Heart left ventricle (tissue), 16 donors: ENCODE data around the gene FSD1. TPM values are rescaled to one million over a fixed set of nuclear protein-coding genes. Genes with fewer than 3 reads are reported as not detected.
"Not testable (repeated sequence)": the region's sequence is repeated elsewhere in the genome, so short reads cannot be mapped to it uniquely, and the experiment has no call there.

ENCODE experiments used
- ATAC-seq, 4 donors: fragments of 200-7000 bp; cut with Tn5 transposase; one replicate each; pipeline ENCODE4 v1.9.1; 2020 to 2022; ENCODE audit warnings: moderate library complexity in 4 of 4, mild to moderate bottlenecking in 3 of 4, moderate number of reproducible peaks in 1 of 4
- DNase-seq, 5 donors: peaks; one replicate each; pipeline ENCODE4 v3.0.0-alpha.2; 2020
- H3K27ac ChIP-seq, 12 donors: fragments of 200-600 bp; sonication (generic) in 4 of 12; one replicate each; pipeline versions ENCODE4 v1.5.0 to v1.8.0; 2016 to 2022; ENCODE audit warnings: mild to moderate bottlenecking in 2 of 12
- H3K27me3 ChIP-seq, 9 donors: fragments of 200-600 bp; sonication (generic) in 2 of 9; one replicate each; pipeline versions ENCODE4 v1.5.1 to v1.8.0; 2016 to 2022; ENCODE audit warnings: mild to moderate bottlenecking in 3 of 9
- H3K36me3 ChIP-seq, 9 donors: fragments of 200-600 bp; sonication (generic) in 2 of 9; one replicate each; pipeline versions ENCODE4 v1.5.0 to v1.8.0; 2018 to 2022; ENCODE audit warnings: mild to moderate bottlenecking in 2 of 9
- H3K4me1 ChIP-seq, 12 donors: fragments of 200-600 bp; sonication (generic) in 4 of 12; one replicate each; pipeline versions ENCODE4 v1.5.0 to v1.8.0; 2016 to 2022; ENCODE audit warnings: mild to moderate bottlenecking in 3 of 12
- H3K4me3 ChIP-seq, 12 donors: fragments of 200-600 bp; sonication (generic) in 4 of 12; one replicate each; pipeline versions ENCODE4 v1.5.0 to v1.8.0; 2017 to 2022; ENCODE audit warnings: mild to moderate bottlenecking in 9 of 12, moderate library complexity in 4 of 12
- H3K9me3 ChIP-seq, 12 donors: fragments of 200-600 bp; sonication (generic) in 4 of 12; one replicate each; pipeline versions ENCODE4 v1.5.0 to v1.8.0; 2016 to 2022; ENCODE audit warnings: mild to moderate bottlenecking in 1 of 12
- CTCF ChIP-seq, 12 donors: fragments of 200-600 bp; sonication (generic) in 4 of 12; IDR thresholded peaks; one replicate each; pipeline versions ENCODE4 v1.5.0 to v1.8.0; 2018 to 2022; ENCODE audit warnings: antibody characterized with exemption in 12 of 12, mild to moderate bottlenecking in 5 of 12
- POLR2A ChIP-seq, 2 donors: fragments of 450-650 bp; IDR thresholded peaks; one replicate each; pipeline ENCODE4 v1.6.1; 2017; ENCODE audit warnings: antibody characterized with exemption in 2 of 2, mild to moderate bottlenecking in 2 of 2, moderate library complexity in 2 of 2
- WGBS, 4 donors: extraction: QIAGEN DNeasy Blood & Tissue Kit in 2 of 4; methylation state at CpG; one replicate each; pipeline versions ENCODE4 v1.1.5 to v1.1.7; 2013 to 2018; 5-methylcytosine and 5-hydroxymethylcytosine counted together
- intact Hi-C, 10 donors: fragments of 100-400 bp; cut with DNase I; formaldehyde crosslinking; loops; one replicate each; pipeline versions ENCODE4 v1.11.1 to v1.14.2; 2022
- polyA plus RNA-seq, 2 donors: library from polyadenylated mRNA; stranded (reverse); fragments of 200-250 nt; gene quantifications; one replicate each; pipeline ENCODE4 v1.2.3, GENCODE V29; 2013
- total RNA-seq, 9 donors: library from RNA; depleted of rRNA in 2 of 9; stranded (reverse); fragments of >200 nt in 2 of 9; fragmentation: NEBNext Ultra II Directional in 3 of 9; extraction: Animal tissue kit (Norgen Biotek cat#: 25700) in 3 of 9; gene quantifications; one replicate each; pipeline versions ENCODE4 v1.1.0 to v1.2.4, GENCODE V29; 2016 to 2023
- donor health status: ischemic (EF 13 %, LVEDD 7.1; RV severe dilation, severe dysfunction).
- donor health status: healthy with polysubstance abuse.
- donor health status: DM: no; HTN: yes; CAD: no.
- donor health status: DM: no; HTN: no; CAD: no.
- donor health status: ischemic (EF 25% LVEDD 6.9; RV normal size, moderate dysfunction).
- donor health status: ischemic (EF 25% LVEDD 5.7; RV mildly dilated, moderate dysfunction).
- donor health status: healthy.
- donor health status: DM: yes; HTN: yes; CAD: no.
- donor health status: ischemic (EF 35%, LVEDD 5.7; RV mildly dilated, moderate dysfunction).
- donor health status: nonischemic (EF 11% LVEDD 7.7; RV severe dilation, severe dysfunction).
- donor health status: DM: yes; HTN: yes; CAD: no.
- donor health status: PGD.
- donor health status: ischemic (EF 29% LVEDD 5.4; RV normal size, mild dysfunction).
- donor health status: nonischemic (EF 23%, LVEDD 6.1; RV moderate dilation, normal function).

The FSD1 gene
- total and polyA plus RNA-seq, 11 donors, result 0.04 to 1.2 TPM; not detected in 9

- H3K36me3 ChIP-seq, result no peaks in the 10 kb centered on the region
- H3K4me1 ChIP-seq, result peaks cover 0 to 24% (median 16%) of the 10 kb centered on the region in 12 donors
- WGBS, 4 donors, result 1 to 3% (median 2%) methylated on average over 39 to 49 of the region's 49 CpGs
- peak overlapping the region in 11 of 12 donors; percentile 13 to 62 (median 53) for H3K4me3 ChIP-seq
- DNase-seq (peak; percentile 89 to 98 (median 95)), ATAC-seq (peak; percentile 94 to 96 (median 96))
- TF ChIP-seq CTCF (IDR thresholded peaks at IDR 0.05) (no peak), POLR2A (IDR thresholded peaks at IDR 0.05) (peak in 1 of 2 donors; percentile 36)
- intact Hi-C loops, result loop anchor here in 2 of 10 donors (5.0 to 10.0 kb wide), 2 partner anchors 64 to 74 kb away; partner anchors contain the start of genes CHAF1A (in 1 of the 2) and SH3GL1 (in 1 of the 2)
- no peaks in the 10 kb centered on the region for H3K9me3 ChIP-seq
- peak overlapping the region in 1 of 12 donors; percentile 31 for H3K27ac ChIP-seq
- H3K27me3 ChIP-seq, result peaks cover 0 to 5% (median 0%) of the 10 kb centered on the region in 9 donors
These were observed 24.0 kb downstream of the FSD1 start for GRCh38 chr19:4328243-4328990.

GRCh38 chr19:4328991-4329681 is 24.7 kb downstream of the FSD1 start:
- 41 to 54% (median 47%) methylated on average over 35 of the region's 35 CpGs for WGBS, 4 donors
- intact Hi-C loops, result loop anchor here in 2 of 10 donors (5.0 to 10.0 kb wide), 2 partner anchors 64 to 73 kb away; partner anchors contain the start of genes CHAF1A (in 1 of the 2) and SH3GL1 (in 1 of the 2)
- Histone ChIP-seq H3K4me3 (peak overlapping the region in 11 of 12 donors; percentile 13 to 61 (median 48)), H3K27ac (peak overlapping the region in 1 of 12 donors; percentile 31), H3K4me1 (peaks cover 0 to 24% (median 16%) of the 10 kb centered on the region in 12 donors)
- DNase-seq, H3K27me3 ChIP-seq, H3K36me3 ChIP-seq, ATAC-seq, H3K9me3 ChIP-seq: not testable (repeated sequence)

- Histone ChIP-seq H3K27me3 (peaks cover 0 to 5% (median 0%) of the 10 kb centered on the region in 9 donors), H3K4me1 (peaks cover 0 to 24% (median 16%) of the 10 kb centered on the region in 12 donors), H3K27ac (no peak overlapping the region), H3K9me3 (no peaks in the 10 kb centered on the region), H3K4me3 (no peak overlapping the region), H3K36me3 (no peaks in the 10 kb centered on the region)
- ATAC-seq, result no peak
- 95 to 98% (median 96%) methylated on average over 19 of the region's 19 CpGs for WGBS, 4 donors
- TF ChIP-seq POLR2A (IDR thresholded peaks at IDR 0.05) (no peak), CTCF (IDR thresholded peaks at IDR 0.05) (no peak)
- DNase-seq, result no peak
- intact Hi-C loops, result loop anchor here in 2 of 10 donors (5.0 to 10.0 kb wide), 2 partner anchors 65 to 72 kb away; partner anchors contain the start of genes CHAF1A (in 1 of the 2) and SH3GL1 (in 1 of the 2)
These were observed 25.5 kb downstream of the FSD1 start for GRCh38 chr19:4329858-4330257.

- WGBS, 4 donors, result 94 to 97% (median 96%) methylated on average over 7 of the region's 7 CpGs
- DNase-seq (no peak), ATAC-seq (no peak)
- Histone ChIP-seq H3K27ac (no peak overlapping the region), H3K27me3 (no peaks in the 10 kb centered on the region), H3K36me3 (no peaks in the 10 kb centered on the region), H3K9me3 (no peaks in the 10 kb centered on the region), H3K4me3 (no peak overlapping the region), H3K4me1 (peaks cover 0 to 14% (median 6%) of the 10 kb centered on the region in 12 donors)
- intact Hi-C loops, result no loop called here
- no peak for TF ChIP-seq CTCF (IDR thresholded peaks at IDR 0.05)
- TF ChIP-seq POLR2A (IDR thresholded peaks at IDR 0.05), result no peak
These were observed 30.7 kb downstream of the FSD1 start for GRCh38 chr19:4334929-4335570.
